Stimulated activated CD8-positive, alpha-beta memory T cell treated with anti-CD3 and anti-CD28 coated beads, Interleukin-4, amount 100 ng/mL, for 1 hour (primary cell): ENCODE measurements around the gene NKG7.

Experiments
- DNase-seq, 2 donors: peaks; one replicate each; pipeline ENCODE4 v3.0.0-alpha.2; 2020; ENCODE audit warnings: low read depth in 2 of 2, low spot score in 1 of 2

The NKG7 gene

DNA sequence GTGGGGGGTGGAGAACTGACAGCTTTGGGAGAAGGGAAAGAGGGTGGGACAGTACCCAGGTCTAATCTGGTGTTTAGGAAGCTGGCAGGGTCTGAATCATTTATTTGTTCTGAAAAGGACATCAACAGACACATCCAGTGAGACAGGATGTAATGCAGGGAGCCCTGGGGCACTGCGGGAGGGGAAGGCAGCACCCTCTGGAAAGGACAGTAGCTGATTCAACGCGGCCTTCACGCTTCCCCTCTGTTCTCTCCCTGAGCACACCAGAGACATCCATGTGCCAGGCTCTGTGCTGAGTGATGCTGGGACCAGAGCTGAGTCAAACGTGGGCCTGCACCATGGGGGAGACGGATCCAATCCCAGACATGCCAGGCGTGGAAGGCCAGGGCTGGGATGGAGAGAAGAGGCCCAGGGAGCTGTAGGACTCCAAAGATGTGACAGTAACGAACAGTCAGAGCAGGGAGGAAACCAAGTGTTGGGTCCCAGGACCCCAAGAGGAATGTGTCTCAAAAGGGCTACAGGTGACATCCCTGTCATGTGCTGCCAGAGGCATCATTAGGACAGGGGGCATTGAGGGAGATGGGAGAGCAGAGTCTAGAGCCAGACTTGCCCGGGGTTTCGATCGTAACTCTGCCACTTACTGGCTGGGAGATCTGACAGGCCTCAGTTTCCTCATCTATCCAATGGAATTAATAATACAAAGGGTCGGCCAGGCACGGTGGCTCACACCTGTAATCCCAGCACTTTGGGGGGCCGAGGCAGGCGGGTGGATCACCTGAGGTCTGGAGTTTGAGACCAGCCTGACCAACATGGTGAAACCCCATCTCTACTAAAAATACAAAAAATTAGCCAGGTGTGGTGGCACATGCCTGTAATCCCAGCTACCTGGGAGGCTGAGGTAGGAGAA is 8.0 kb downstream of the NKG7 start:
- DNase-seq = no peak

DNA sequence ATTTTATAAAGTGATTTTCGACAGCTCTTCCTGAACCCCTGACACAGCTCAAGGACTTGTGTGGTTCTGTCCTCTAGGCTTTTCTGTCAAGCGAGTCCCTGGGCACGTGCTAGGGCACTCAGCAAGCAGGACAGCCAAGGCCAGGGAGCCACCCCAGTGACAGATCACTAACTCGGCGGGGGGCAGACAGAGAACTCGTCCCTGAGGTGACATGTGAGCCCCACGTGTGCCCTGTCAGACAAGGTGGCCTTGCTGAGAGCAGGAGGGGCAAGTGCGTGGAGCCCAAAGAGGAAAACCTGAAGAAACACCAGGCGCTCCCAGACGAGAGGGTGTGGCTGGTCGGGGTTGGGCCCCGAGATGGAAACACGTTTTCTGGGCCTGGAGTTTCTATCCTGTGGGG is 11.2 kb downstream of the NKG7 start:
- DNase-seq = no peak

DNA sequence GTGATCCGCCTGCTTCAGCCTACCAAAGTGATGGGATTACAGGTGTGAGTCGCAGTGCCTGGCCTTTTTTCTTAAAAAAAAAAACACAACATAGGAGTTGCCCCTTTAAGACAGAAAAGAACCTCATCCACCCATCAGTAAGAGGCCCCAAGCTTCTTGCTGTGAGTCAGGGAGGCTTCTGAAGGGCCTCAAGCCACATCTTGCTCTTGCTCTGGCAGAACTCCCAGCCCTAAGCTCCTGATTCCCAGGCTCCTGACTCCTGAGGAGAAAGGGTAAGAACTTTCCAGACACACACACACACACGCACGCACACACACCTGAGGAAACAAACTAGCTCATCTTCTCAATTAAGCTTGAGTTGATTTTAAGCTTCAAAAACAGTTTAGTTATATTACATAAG is 13.2 kb downstream of the NKG7 start:
- DNase-seq = no peak

DNA sequence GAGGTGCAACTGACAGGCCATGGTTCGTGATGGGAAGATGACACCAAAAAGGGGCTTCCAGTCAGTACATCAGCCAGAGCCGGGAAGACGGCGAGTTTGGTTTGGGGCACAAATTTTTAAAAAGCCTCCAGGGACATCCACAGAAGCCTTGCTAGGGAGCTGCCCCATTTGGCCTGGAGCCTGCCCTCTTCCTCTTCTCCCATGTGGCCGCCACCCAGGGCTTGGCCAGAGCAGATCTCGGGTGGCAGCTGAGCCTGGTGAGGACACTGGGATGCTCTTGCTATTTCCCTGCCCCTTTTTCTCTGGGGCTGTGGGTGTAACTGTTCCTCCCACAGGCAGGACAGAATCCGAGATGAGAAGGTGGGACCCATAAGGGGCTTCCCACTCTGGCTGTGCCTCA is 14.5 kb downstream of the NKG7 start:
- no peak for DNase-seq

DNA sequence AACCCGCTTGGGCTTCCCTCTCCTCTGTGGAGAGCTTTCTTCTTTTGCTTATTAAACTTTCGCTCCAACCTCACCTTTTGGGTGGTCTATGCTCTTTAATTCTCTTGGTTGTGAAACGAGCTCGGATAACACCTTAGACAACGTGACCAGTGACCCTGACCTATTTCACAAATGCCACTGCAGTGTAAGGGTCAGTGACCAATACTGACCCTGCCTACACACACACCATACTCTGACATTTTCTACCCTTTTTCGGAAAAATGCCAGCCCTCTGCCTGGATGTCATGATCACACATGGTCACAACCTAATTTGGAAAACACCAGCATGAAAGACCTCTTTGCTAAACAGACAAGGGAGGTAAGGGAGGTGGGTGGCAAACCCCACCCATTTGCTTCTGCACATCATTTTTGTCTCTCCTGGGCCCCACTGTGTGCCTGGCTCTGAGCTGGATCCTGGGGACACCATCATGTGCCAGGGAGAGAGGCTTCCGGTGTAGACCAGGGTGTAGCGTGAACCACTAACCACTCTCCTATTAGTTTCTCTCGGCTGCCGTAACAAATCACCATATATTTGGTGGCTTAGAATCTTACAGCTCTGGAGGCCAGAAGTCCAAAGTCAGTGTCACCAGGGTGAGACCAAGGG is 16.2 kb downstream of the NKG7 start:
- DNase-seq = no peak

DNA sequence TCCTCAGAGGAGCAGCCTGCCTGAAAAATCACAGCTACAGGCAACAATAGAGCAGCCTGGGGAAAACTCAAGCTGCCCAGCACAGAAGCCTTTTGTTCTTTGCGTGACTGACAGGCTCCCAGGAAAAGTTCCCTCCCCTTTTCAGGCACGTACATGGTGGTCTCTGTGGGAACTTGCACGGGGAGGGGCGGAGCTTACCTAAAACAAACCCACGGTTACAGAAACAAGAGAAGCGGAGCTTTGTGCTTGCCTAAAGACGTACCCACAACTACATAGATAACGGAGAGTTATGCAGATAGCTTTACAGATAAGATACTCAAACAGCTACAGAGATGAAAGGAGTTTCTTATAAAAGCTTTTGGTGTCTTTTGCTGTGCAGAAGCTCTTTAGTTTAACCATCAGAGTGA is 17.7 kb downstream of the NKG7 start:
- DNase-seq = no peak

DNA sequence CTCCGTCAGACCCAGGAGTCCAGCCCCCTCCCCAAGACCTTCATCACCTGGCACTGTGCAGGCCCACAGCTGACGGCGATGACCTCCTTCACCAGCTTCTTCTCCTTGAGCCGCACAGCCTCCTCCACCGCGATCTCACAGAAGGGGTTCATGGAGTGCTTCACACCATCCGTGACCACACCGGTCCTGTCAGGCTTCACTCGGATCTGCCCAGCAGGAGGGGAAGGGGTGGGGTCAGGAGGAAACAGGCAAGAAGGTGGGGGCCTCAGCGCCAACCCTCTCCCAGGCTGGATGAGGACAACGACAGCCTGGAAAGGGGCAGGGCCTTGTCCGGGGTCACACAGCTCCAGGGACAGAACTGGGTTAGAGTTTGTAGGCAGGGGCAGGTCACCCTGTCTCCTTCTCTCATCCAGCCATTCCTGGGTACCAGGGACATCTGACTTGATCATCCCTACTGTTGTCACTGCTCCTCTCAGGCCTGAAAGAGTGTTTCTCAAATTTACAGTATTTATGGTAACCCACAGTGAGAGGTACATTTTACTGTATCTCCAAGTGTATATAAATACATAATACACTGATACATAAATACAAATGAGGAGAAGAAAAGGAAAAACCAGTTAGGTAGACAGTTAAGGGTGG is 18.2 kb downstream of the NKG7 start:
- DNase-seq = no peak

DNA sequence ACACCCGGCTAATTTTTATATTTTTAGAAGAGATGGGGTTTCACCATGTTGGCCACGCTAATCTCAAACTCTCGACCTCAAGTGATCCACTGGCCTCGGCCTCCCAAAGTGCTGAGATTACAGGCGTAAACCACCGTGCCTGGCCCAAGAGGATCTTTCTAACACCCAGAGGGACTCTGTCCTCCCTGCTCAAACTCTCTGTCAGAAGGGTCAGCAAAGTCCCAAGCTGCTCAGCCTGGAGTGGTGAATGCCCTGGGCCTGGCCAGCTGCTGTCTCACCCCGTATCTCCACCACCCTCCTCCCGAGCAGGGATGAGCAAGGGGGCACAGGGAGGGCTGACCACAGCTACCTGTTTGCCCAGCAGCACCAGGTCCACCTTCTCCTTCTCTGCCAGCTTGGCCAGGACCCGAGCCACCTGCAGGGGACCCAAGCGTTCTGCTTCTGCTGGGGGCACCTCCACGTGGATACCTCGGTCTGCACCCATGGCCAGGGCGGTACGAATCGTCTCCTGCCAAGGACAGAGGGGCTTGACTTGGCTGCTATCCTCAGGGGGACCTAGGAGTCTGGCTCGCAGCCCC is 19.6 kb downstream of the NKG7 start:
- DNase-seq = no peak

DNA sequence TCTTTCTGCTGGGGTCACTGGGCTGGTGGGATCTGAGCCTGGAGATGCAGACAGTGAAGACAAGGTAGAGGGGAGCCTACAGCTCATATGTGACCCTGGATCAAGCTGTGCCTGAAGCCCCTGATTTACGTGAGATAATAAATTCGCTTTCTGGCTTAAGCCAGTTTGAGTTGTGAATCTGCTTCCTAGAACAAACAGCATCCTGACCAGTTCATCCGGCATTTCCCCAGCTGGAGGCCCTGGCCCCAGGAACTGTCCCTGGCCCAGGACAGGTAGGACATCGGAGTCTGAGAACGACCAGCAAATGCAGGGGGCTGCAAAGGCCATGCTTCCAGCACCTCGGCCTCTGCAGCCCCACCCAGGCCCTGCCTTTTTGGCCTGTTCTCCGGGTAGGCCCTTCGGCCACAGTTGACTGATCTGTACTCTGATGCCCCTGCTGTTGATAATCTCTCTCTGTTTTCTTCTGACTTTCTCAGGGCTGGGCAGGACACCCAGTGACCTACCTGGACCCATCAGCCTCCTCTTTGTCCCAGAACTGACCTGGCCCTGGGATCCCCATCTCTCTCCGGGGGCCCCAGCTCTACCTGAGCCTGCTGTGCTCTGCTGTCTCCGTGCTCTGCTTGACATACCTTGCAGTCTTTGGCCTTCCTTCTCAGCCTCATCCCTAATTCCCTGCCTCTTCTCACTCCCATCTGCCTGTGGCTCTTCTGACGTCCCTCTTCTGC is 21.0 kb downstream of the NKG7 start:
- DNase-seq = no peak

DNA sequence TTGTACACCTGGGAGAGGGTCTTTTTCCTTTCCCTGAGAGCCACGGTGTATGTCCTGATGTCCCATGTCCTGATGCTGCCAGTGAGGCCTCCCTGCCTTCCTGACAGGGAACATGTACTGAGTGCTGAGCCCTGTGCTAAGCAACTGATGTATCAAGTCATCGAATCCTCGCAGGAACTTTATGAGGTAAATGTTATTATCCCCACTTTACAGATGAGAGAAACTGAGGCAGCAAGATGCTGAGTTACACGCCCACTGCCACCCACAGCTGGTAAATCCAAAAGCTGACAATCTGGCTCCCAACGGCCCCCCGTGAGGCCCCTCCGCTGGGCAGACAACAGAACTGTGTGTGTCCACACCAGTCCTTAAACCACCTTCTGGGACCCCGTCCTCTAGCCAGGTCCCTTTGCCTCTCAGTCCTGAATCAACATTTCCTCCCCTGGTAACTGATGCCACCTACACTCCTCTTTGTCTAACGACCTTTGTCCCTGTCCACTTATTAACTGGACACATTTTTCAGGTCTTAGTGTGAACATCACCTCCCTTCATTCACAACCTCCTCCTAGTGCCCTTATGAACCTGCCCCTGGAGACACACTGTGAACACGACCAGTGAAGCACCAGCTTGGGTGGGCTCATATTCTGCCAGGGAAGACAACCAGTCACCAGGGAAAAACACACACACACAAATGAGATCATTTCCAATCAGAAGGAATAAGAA is 25.1 kb downstream of the NKG7 start:
- DNase-seq = no peak

DNA sequence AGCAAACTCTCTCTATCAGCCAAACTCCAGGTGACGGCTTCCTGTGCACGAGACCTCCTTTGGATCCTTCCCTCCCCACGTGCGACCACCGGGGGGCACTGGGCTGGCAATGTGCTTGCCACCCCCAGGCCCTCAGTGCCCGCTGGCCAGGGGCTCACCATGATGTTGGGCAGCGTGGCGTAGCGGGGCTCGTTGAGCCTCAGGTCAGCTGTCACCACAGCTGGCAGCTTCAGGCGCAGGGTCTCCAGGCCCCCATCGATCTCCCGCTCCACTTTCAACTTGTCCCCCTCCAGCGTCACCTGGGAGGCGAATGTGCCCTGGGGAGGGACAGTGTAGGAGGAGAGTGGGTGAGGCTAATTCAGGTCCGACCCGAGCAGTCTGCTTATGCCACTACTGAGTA is 25.7 kb downstream of the NKG7 start:
- no peak for DNase-seq

DNA sequence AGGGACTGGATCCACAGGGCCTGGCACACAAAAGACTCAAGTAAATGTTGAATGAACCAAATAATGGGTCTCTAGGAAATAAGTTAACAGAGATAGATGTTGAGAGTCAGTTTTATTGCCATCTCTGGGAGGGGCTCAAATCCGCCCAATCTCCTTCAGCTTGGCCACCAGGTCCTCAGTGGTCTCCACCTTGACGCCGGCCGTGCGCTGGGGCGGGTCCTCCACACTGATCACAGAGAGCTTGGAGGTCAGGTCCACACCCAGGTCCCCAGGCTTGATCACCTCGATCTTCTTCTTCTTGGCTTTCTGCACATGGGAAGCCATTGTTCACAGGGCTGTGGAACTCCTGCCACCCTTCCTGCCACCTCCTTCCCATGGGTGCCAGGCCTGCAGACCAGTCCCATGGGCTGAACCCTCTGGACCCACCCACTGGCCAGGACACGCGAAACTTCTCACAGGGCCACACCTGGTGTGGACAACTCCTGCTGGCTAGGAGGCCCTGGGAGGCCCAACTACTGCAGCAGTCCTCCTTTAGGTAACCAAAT is 27.3 kb downstream of the NKG7 start:
- DNase-seq = no peak

DNA sequence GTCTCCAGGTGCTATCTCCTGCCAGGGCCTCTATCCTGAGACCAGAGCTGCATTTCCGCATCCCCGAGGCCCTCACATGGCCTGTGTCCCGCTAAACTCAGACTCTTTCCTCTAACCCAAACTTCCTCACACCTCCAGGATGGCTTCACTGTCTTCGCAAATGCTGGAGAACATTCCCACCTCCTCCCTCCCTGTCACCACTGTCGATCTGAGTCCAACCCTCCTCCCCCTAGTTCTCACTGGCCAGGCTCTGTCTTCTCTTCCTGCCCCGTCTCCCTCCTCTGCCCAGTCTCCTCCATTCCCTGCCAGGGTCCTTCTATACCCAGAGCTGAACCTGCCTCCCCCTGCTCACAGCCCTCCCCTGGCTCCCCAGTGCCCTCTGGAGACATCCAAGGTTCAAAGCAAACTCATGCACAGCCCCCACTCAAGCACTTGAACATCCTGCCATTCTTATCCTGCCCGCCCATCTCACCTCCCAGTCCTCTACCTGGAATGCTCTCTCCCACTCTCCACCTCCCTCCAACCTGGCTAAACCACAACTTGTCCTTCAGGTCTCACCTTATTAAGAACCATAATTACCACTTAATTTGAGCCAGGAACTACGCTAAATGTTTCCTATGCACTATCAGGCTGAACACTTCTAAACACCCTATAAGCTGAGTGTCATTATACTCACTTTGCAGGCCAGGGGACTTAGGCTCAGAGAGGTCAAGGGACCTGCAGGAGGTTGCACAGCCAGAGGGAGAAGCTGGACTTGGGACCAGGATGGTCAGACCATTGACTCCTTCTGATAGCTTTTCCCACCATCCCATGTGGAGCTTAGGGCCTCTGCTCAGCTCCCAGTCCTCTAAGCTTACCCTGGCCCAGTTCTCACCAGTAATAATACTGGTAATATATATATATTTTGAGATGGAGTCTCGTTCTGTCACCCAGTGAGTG is 29.6 kb downstream of the NKG7 start:
- DNase-seq = no peak

DNA sequence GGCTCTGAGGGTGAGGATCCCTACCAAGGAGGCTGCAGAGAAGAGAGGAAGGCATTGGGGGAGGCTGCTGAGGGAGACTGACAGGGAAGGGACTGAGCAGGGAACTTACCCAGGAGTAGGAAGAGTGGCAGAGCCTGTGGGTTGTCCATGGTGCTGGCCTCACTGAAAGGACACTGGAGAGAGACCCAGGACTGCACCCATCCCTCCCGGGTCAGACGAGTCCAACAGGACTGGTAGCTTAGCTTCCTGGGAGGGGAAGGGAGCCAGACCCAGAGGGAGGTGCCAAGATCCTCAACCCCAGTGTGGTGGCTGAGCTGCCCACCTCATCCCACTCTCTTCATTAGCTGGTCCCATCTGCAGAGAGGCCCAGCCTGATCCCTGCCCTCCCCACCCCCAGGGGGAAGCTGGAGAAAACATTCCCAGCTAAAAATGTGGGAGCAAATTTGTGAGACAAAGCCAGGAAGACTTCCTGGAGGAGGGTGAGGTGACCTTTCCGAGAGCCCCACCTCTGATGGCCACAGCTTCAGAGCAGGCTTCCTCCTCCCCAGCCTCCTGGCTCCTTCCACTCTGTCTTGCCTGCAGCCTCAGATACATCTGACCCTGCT is 30.4 kb downstream of the NKG7 start, which contains the start of gene VSIG10L:
Gene VSIG10L (minus strand): TSS at position 164 of the 605 bp plus-strand sequence. CDS start 15 bp downstream, at position 149.
- DNase-seq = no peak

DNA sequence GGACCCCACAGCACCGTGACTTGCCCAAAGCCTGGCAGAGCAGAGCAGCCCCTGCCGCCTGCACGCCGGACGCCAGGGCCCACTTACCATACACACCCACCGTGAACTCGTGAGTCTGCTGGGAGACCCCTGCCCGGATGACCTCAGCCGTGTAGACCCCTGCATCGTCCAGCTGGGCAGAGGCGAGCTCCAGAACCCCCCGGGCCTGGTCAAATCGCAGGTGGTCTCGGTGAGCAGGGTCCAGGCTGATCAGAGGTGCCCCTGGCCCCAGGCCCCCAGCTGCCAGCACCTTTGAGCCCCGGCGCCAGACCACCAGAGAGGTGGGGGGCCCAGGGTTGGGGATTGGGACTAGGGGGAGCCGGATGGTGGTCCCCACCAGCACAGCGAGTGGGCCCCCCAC is 31.4 kb downstream of the NKG7 start:
- no peak for DNase-seq

DNA sequence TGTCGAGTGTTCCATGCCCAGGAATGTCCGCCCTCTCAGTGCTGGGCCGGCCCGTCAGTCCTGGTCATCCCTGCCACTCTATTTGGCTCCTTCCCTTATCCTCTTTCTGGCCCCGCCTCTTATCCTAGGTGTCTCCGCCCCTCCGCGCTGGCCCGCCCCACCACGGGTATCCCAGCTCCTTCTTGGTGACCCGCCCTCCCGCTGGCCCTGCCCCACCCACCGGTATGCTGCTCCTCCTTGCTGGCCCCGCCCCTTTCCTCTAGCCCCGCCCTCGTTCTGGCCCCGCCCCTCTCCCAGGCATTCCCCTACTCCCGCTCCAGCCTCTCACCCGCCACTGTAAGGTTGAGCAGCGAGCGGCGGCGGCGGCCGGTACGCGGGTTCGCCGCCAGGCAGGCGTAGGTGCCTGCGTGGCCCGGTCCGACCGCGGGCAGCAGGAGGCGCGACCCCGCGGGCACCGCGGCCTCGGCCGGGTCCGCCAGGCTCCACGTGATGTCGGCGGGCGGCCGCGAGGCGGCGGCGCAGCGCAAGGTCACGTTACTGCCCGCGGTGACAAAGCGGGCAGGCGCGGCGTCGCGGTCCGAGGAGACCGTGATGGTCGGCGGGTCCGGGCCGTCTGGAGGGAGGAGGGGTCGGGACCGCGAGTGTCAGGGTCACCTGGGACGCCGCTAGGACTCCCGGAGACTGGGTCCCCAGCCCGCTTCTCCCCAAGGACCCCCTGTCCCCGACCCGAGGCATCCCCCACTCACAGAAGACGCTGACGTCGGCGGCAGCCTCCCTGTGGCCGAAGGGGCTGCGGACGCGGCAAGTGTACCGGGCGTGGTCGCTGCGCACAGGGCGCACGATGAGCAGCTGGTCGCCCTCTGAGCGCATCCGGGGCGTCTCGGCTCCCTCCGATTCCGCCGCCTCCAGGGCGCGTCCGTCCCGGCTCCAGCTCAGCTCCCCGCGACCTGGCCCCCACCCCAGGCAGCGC is 32.5 kb downstream of the NKG7 start:
- peak; percentile 77 to 82 for DNase-seq

DNA sequence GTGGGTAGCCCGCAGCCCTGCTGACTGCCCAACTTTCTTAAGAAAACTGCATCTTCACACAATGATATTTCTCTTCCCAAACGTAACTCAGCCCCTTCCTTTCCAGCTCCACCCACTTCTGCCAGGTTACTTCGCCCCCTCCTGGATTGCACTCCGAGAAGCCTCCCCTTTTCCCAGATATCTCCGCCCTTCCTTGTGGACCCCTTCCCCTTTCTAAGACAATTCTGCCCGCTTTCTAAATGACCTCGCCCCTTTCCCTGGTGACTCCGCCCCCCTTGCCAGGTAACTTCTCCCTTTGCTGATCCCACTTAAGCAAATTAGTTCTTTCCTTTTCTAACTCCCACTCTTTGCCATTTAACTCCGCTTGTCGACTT is 33.2 kb downstream of the NKG7 start:
- DNase-seq = no peak
